ENCODE measurements around the gene FERMT2. TPM values are rescaled to one million over a fixed set of nuclear protein-coding genes. Genes with fewer than 3 reads are reported as not detected.

The FERMT2 gene
- total RNA-seq, 1 experiment from 2014 or later = 38.6 TPM

DNA sequence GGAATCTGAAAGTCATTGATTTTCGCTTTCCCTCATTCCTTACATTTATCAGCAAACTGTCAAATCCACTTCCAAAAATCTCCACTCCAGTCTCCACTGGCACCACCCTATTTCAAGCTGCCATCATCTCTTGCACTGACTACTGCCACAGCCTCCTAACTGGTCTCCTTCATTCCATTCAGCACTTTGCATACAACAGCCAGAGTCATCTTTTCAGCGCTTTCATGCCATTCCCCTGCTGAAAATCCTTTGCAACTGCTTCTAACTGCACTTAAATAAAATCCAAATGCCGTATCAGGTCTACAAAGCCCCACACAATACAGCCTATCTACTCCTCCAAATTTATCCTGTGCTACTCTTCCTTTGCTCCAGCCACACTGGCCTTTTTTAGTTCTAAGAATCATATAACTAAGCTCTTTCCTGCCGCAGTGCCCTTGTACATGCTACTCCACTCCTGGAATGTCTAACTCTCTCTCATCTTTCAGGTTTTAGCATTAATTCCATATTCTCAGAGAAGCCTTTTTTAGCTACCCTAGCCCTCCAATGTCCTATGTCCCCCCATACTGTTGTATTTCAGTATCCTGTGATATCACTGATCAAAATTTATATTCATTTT, 21.6 kb downstream of the FERMT2 start:
- no TSS peak for BruUV-seq (replicated peaks)
- Histone ChIP-seq H2AFZ (ENCODE audit: low read length) (no peak overlapping the region), H3K27ac (ENCODE audit: low read length) (no peak overlapping the region), H3K27me3 (ENCODE audit: low read length) (no peaks in the 10 kb centered on the region), H3K4me2 (ENCODE audit: low read length) (no peak overlapping the region), H4K20me1 (ENCODE audit: low read length) (peaks cover 22% of the 10 kb centered on the region; the same call in 1 of the 2 replicates), H3K9me3 (ENCODE audit: low read length) (no peaks in the 10 kb centered on the region), H3K9me2 (replicated peaks; ENCODE audit: low read length) (no peaks in the 10 kb centered on the region), H3K4me1 (ENCODE audit: insufficient read depth, low read length) (peaks cover 17% of the 10 kb centered on the region), H3K36me3 (ENCODE audit: low read depth, low read length) (no peaks in the 10 kb centered on the region), H3F3A (ENCODE audit: low read length, unreplicated experiment) (no peaks in the 10 kb centered on the region), H3K4me3 (ENCODE audit: low read length) (no peak overlapping the region), H3K9ac (ENCODE audit: low read length) (no peak overlapping the region), H3K79me2 (ENCODE audit: low read length) (peaks cover 91% of the 10 kb centered on the region)
- CTCF ChIA-PET = no interaction called here
- DNase-seq (no peak), ATAC-seq (no peak)
- TF ChIP-seq EZH2phosphoT487 (IDR thresholded peaks at IDR 0.05; ENCODE audit: borderline replicate concordance, low read length) = no peak
- no peak for TF ChIP-seq EZH2 (IDR thresholded peaks at IDR 0.05; ENCODE audit: low read length, unreplicated experiment)
- TF ChIP-seq, protein P1, sequence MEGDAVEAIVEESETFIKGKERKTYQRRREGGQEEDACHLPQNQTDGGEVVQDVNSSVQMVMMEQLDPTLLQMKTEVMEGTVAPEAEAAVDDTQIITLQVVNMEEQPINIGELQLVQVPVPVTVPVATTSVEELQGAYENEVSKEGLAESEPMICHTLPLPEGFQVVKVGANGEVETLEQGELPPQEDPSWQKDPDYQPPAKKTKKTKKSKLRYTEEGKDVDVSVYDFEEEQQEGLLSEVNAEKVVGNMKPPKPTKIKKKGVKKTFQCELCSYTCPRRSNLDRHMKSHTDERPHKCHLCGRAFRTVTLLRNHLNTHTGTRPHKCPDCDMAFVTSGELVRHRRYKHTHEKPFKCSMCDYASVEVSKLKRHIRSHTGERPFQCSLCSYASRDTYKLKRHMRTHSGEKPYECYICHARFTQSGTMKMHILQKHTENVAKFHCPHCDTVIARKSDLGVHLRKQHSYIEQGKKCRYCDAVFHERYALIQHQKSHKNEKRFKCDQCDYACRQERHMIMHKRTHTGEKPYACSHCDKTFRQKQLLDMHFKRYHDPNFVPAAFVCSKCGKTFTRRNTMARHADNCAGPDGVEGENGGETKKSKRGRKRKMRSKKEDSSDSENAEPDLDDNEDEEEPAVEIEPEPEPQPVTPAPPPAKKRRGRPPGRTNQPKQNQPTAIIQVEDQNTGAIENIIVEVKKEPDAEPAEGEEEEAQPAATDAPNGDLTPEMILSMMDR (conservative IDR thresholded peaks at IDR 0.05; ENCODE audit: low read depth, low read length) = no peak
- POLR2A ChIA-PET (ENCODE audit: unreplicated experiment) = no interaction called here
- intact Hi-C loops (cut with micrococcal nuclease) = no loop called here

DNA sequence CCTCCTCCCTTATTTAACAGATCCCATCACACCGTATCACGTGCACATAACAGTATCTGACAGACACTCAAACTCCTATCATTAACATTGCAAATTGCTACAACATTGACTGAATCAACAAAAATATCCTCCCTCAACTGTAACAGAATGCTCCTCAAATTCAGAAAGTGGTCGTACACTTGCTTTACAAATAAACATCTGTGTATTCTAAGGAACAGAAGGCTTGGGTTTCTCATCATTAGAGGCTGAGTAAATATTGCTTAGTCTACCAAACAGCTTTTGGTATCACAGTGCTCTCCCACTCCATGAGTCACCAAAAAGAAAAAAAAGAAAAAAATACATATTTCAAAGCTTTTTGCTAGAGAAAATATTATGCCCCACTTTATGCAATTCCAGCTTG, 23.9 kb downstream of the FERMT2 start:
- ATAC-seq = peak; percentile 44
- Histone ChIP-seq H3K27ac (ENCODE audit: low read length) (no peak overlapping the region), H3K4me3 (ENCODE audit: low read length) (no peak overlapping the region), H3F3A (ENCODE audit: low read length, unreplicated experiment) (no peaks in the 10 kb centered on the region), H4K20me1 (ENCODE audit: low read length) (peaks cover 24% of the 10 kb centered on the region; the same call in 1 of the 2 replicates), H3K27me3 (ENCODE audit: low read length) (no peaks in the 10 kb centered on the region), H3K4me2 (ENCODE audit: low read length) (peak overlapping the region; percentile 21), H3K9me2 (replicated peaks; ENCODE audit: low read length) (no peaks in the 10 kb centered on the region), H3K9me3 (ENCODE audit: low read length) (no peaks in the 10 kb centered on the region), H3K9ac (ENCODE audit: low read length) (no peak overlapping the region), H3K36me3 (ENCODE audit: low read depth, low read length) (no peaks in the 10 kb centered on the region), H3K79me2 (ENCODE audit: low read length) (peaks cover 92% of the 10 kb centered on the region), H2AFZ (ENCODE audit: low read length) (no peak overlapping the region), H3K4me1 (ENCODE audit: insufficient read depth, low read length) (peaks cover 40% of the 10 kb centered on the region)
- DNase-seq = peak; percentile 58
- ChIA-PET CTCF (interaction anchor here (0.6 kb wide), 1 partner anchor 7 kb away, joined by 3 read pairs; no protein-coding TSS in a partner anchor), POLR2A (ENCODE audit: unreplicated experiment) (interaction anchor here (0.6 kb wide), 1 partner anchor 374 kb away, joined by 4 read pairs; the partner anchor contains the start of genes GPR137C and TXNDC16)
- intact Hi-C loops (cut with micrococcal nuclease) = loop anchor here (1.0 kb wide), 1 partner anchor 33 kb away; no protein-coding TSS in a partner anchor
- TF ChIP-seq, protein P1 (conservative IDR thresholded peaks at IDR 0.05; ENCODE audit: low read depth, low read length) = no peak
- TF ChIP-seq EZH2phosphoT487 (IDR thresholded peaks at IDR 0.05; ENCODE audit: borderline replicate concordance, low read length) (no peak), EZH2 (IDR thresholded peaks at IDR 0.05; ENCODE audit: low read length, unreplicated experiment) (no peak)
- BruUV-seq (replicated peaks) = no TSS peak
